GM10248 (cell line): ENCODE measurements around the gene POFUT2.

Experiments used
- CTCF ChIA-PET: fragments of 300-600 bp; sonication (Branson Sonifier 250); formaldehyde crosslinking; extraction: SDS; loops from one replicate; lab custom pipeline; 2021; ENCODE audit warnings: antibody characterized with exemption; lab: Yijun Ruan, JAX
- POLR2A ChIA-PET: fragments of 350-650 bp; sonication (Branson Sonifier 250); formaldehyde crosslinking; extraction: SDS; loops from one replicate; lab custom pipeline; 2020; ENCODE audit warnings: antibody characterized with exemption; lab: Yijun Ruan, JAX
- DNase-seq: peaks from one replicate; pipeline ENCODE4 v3.0.0; 2012; ENCODE audit errors: extremely low spot score
- TF ChIP-seq, protein P1 (sequence below): IDR thresholded peaks from 2 replicates; pipeline ENCODE4 v1.5.1; 2012; ENCODE audit warnings: mild to moderate bottlenecking, low read depth; ENCODE audit errors: extremely low read depth, missing control alignments, control extremely low read depth

Gene POFUT2

DNA sequence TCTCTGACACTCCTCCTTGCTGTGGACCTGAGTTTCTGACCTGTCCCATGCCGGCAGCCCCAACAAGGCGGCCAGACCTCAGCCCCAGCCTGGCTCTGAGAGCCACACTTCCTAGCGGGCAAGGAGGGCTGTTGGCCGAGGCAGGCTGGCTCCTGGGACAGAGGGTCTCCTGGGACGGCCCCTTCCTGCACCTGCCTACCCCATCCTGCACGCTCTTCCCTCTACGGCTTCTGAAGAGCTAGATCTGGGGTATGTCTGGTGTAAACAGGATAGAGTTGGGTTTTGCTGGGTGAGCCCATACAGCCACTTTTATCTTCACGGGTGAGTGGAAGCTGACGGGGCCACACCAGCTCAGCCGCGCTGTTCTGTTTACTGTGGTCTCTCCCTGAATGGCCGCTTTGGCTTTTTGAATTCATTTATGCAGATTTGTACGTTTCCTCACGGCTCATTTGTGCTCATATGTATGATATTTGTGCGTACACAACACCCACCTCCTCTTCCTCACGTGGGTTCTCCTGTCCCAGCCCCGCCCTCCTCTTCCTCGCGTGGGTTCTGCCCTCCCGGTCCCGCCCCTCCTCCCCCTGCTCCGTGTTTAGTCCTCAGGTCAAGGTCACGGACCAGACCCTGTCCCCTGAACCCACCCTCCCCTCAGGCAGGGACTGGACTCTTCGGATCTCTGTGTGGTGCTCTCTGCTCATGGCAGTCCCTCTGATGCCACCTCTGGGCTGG is 34.7 kb upstream of the POFUT2 start:
- ChIA-PET POLR2A (no interaction called here), CTCF (interaction anchor here (1.3 kb wide), 1 partner anchor 185 kb away, joined by 5 read pairs; no protein-coding TSS in a partner anchor)
- DNase-seq = no peak
- TF ChIP-seq, protein P1, sequence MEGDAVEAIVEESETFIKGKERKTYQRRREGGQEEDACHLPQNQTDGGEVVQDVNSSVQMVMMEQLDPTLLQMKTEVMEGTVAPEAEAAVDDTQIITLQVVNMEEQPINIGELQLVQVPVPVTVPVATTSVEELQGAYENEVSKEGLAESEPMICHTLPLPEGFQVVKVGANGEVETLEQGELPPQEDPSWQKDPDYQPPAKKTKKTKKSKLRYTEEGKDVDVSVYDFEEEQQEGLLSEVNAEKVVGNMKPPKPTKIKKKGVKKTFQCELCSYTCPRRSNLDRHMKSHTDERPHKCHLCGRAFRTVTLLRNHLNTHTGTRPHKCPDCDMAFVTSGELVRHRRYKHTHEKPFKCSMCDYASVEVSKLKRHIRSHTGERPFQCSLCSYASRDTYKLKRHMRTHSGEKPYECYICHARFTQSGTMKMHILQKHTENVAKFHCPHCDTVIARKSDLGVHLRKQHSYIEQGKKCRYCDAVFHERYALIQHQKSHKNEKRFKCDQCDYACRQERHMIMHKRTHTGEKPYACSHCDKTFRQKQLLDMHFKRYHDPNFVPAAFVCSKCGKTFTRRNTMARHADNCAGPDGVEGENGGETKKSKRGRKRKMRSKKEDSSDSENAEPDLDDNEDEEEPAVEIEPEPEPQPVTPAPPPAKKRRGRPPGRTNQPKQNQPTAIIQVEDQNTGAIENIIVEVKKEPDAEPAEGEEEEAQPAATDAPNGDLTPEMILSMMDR = no peak

DNA sequence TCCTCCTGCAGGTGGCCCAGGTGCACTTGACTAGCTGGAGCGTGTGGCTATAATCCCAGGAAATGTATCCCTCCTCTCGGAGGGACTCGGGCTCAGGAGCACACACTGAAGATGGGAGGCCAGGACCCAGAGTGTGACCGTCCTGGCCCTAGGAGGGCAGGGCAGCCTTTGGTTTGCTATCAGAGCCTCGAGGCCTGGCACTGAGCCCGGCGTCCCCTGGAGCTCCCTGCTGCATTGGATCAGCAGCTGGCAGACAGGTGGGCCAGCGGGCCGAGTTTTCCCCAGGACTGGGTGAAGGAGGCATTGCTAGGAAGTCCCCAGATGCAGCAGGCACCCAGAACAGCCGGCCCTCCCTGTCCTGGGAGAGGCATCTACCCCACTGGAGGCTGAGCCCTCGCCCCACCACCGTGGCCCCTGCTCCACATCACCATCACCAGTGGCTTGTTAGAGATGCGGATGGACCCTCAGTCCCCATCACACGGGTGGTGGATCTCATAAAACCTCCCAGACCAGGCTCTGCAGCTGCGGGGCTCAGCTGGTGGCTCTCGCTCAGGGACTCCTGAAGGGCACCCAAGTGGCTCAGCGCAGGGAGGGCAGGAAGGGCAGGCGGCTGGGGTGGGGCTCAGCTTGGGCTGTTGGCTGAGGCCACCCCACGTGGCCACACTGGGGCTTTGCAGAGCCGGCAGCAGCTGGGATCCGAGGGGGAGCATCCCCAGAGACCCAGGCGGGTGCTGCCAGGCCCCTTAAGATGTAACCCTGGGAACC is 32.7 kb upstream of the POFUT2 start:
- no peak for DNase-seq
- TF ChIP-seq, protein P1 = no peak
- ChIA-PET POLR2A (no interaction called here), CTCF (no interaction called here)

DNA sequence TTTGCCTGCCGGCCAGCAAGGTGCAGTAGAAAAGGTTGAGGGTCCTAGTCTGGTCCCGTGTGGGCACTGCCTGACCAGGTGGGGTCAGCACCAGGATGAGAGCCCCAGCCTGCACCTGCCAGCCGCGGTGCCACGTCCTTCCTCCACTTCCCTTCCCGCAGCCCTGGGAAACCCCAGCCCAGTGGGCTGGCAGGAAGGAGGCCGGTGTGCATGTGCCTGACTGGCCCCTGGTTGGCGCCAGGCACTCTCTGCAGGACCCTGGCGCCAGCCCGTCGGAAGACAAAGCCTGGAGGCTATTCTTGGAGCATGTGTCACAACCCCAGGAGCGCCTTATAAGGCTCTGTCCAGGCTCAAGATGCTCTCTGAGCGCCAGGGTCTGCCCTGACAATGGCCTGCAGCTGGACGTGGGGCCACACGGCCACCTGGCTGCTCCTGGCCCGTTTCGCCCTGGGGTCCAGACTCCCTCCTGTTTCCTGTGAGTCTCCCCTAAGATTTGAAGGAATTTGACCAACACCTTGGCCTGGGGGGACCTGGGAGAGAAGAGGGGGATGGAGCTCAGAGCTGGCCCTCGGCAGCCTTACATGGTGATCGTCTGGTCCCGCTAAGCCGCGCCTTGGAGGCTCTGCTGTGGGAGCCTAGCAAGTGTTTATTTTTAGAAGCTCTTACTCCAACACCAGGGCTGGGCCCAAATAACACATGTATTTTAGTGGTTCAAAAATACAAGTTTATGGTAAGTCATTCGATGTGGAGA is 31.9 kb upstream of the POFUT2 start:
- TF ChIP-seq, protein P1 = no peak
- CTCF ChIA-PET = no interaction called here
- POLR2A ChIA-PET = no interaction called here
- DNase-seq = no peak

DNA sequence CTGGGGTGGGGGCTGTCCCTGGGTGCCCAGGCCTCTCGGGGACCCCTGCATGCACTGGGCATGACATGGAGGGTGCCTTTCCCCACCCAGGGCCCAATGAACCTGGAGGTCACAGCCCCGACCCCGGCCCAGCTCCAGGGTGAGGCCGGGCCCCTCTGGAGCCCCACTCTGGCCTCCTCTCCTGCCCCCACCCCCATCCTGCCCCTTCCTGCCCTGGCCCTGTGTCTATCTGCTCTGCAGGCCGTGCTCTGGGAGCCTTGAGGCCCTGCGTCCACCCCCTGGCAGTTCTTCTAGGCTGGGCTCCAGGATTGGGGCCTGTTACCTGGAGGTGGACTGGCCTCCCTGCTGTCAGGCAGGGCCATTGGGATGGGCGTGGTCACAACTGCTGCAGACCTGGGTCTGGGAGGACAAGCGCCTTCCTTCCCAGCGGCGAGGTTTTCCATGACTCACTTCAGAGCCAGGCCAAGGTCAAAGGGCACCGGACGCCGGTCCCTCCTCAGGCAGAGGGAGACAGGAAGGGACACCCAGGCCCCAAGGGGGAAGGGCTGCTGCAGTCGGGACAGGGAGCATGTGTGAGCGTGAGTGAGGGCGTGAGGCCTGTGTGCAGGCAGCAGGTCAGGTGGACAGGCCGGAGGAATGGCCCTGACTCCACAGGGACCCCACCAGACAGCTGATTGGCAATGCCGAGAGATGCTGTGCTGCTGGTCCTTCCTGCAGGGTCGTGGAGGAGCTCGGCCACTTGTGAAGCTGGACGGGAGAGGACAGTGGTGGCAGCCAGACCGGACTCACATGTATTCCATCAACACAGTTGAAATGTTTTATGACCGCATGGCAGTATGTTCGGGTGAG is 31.1 kb upstream of the POFUT2 start:
- TF ChIP-seq, protein P1 = no peak
- ChIA-PET POLR2A (no interaction called here), CTCF (no interaction called here)
- no peak for DNase-seq

DNA sequence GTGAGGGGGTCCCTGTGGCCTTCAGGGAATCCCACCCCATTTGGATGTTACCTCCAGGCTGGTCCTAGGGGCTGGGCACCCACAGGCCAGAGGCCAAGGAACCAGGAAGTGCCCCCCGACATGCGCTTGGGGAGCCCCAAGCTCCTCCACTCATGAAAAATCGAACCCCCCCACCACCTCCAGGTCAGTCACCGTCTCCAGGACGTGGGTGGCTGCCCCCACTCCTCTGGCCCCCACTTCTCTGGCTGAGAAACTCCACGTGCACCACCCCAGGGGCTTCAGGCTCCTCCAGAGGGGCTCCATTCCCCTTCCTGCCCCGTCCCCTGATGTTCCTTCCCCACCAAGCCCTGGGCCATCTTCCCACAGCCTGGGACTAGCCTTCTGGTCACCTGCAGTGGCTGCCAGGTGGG is 30.5 kb upstream of the POFUT2 start:
- POLR2A ChIA-PET = no interaction called here
- no peak for DNase-seq
- CTCF ChIA-PET = no interaction called here
- TF ChIP-seq, protein P1 = no peak
